Endometrial microvascular endothelial cells (primary cell): ENCODE results near the gene SAMSN1. TPM values are rescaled to one million over a fixed set of nuclear protein-coding genes. Genes with fewer than 3 reads are reported as not detected.

ENCODE experiments used
- in situ Hi-C: cut with HindIII; loops from 2 replicates; pipeline ENCODE4 v1.10.0; 2017; ENCODE audit warnings: low sequenced_read_pairs, low pct_unique_long_range_greater_than_20kb; ENCODE audit errors: inconsistent ontology term
- total RNA-seq: library from RNA; depleted of rRNA; stranded (reverse); fragments of >200 nt; gene quantifications from one replicate; pipeline ENCODE4 v1.2.3, GENCODE V29; 2015; ENCODE audit errors: inconsistent ontology term

Gene SAMSN1
- total RNA-seq, 1 donor from 2014 or later = not detected

- in situ Hi-C loops = no loop called here
Measured at GRCh38 chr21:14454016-14455009, 91.8 kb downstream of the SAMSN1 start.

GRCh38 chr21:14453339-14454015 lies 92.6 kb downstream of the SAMSN1 start:
- in situ Hi-C loops = no loop called here

DNA sequence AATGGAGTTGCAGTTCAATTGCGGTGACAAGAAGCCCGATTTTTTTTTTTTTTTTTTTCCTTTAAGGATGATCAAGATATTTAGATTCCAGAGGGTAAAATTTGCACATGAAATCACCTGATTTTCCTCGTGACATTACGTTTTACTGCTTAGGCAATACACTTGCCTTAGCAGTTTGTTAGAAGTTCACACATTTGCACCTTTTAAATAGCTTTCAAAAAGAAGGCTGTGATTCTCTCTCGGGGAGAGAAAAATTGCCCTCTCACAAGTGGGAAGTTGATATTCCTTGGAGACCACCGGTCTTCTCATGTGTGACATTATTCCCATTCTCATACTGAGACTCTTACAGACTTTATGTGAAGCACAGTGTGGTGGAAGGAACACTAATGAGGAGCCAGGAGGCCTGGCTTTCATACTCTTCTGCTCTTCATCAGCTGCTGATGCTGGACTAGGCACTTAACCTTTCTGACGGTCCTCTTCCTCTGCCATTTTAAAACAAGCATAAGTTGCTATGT lies 93.3 kb downstream of the SAMSN1 start:
- in situ Hi-C loops = no loop called here

- in situ Hi-C loops = no loop called here
Measured at GRCh38 chr21:14452031-14452726, 93.9 kb downstream of the SAMSN1 start.

DNA sequence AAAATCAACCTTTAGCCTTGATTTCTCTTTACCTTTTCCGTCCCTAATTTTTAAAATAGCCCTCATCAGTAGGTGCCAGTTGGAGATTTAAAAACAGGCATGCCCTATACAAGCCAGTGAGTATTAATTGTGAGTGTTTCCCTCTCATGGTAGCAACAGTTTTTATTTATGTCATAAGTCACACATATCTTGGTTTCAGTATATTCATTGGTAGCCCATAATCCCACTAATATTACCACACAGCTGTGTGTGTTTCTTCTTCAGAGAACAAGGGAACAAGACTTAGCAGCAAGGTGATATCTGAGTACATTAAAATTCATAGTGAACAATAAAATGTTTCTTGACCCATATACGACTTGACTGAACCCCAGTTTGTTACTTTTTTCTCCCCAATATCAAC lies 94.6 kb downstream of the SAMSN1 start:
- in situ Hi-C loops = no loop called here

DNA sequence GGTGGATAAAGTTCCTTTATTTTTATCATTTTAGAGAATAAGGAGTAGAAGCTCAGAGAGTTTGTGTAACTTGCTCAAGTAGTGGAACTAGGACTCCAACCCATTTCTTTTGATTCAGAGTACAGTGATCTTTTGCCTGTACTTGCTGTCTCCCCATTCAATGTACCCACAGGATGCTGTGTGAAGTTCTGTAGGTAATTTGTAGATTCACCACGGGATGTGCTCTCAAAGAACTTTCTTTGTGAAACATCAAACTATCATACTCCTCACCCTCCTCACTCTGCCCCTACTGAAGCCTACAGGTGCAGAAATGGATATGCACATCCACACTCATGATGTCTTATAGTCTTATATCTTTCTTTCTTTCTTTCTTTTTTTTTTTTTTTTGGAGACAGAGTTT lies 97.3 kb downstream of the SAMSN1 start:
- in situ Hi-C loops = no loop called here

- in situ Hi-C loops = no loop called here
Measured at GRCh38 chr21:14438211-14438610, 107.9 kb downstream of the SAMSN1 start.

- in situ Hi-C loops = no loop called here
Measured at GRCh38 chr21:14435423-14435822, 110.7 kb downstream of the SAMSN1 start.

Other genes starting within 250 kb of the SAMSN1 start
- 33.0 TPM for gene HSPA13, start 163.2 kb downstream of the SAMSN1 start, total RNA-seq